Stomach (tissue), 4 donors: Measurements from ENCODE around the gene PLEKHG4.

Experiments used
- POLR2A ChIP-seq, 4 donors: fragments of 450-650 bp; IDR thresholded peaks; one replicate each; pipeline ENCODE4 v1.6.1; 2016; ENCODE audit warnings: antibody characterized with exemption in 4 of 4, control low read depth in 2 of 4, mild to moderate bottlenecking in 1 of 4, moderate library complexity in 1 of 4
- POLR2AphosphoS5 ChIP-seq, 3 donors: sonication (generic); formaldehyde crosslinking; IDR thresholded peaks; one replicate each; pipeline ENCODE4 v1.6.1; 2016; ENCODE audit warnings: antibody characterized with exemption in 3 of 3

DNA sequence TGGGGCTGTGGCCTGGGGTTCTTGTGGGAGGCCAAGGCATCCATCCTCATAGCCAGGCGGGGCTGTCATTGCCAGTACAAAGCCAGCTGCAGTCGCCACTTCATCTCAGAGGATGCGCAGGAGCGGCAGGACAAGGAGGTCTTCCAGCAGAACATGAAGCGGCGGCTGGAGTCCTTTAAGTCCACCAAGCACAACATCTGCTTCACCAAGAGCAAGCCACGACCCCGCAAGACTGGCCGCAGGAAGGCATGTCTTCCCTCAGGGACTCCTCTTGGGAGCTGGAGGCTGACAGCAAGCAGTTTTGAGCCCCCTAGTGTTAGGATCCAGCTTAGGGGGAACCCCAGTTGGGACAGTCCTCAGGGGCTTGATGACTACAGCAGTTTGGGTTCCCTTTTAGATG lies 15.1 kb upstream of the PLEKHG4 start:
- TF ChIP-seq POLR2AphosphoS5 (IDR thresholded peaks at IDR 0.05) (no peak), POLR2A (IDR thresholded peaks at IDR 0.05) (no peak)
